Activated CD4-positive, alpha-beta memory T cell treated with anti-CD3 and anti-CD28 coated beads for 36 hours (primary cell): ENCODE results near the gene LILRA6. TPM values are rescaled to one million over a fixed set of nuclear protein-coding genes. Genes with fewer than 3 reads are reported as not detected.
A peak's percentile ranks its signal among the peaks of the same experiment; 100 is the strongest.

Experiments
- CTCF ChIA-PET: fragments of 350-600 bp; sonication (Branson Sonifier 250); formaldehyde crosslinking; loops from one replicate; lab custom pipeline; 2021; ENCODE audit warnings: antibody characterized with exemption, inconsistent platforms; lab: Charles Lee
- POLR2A ChIA-PET: fragments of 350-600 bp; sonication (Branson Sonifier 250); formaldehyde crosslinking; loops from one replicate; lab custom pipeline; 2021; ENCODE audit warnings: antibody characterized with exemption; lab: Charles Lee
- DNase-seq: peaks from one replicate; pipeline ENCODE4 v3.0.0-alpha.2; 2020
- H3K27ac Mint-ChIP-seq: one replicate; pipeline ENCODE4 v1.8.0; 2021; ENCODE audit warnings: mixed read lengths
- H3K27me3 Mint-ChIP-seq: one replicate; pipeline ENCODE4 v1.8.0; 2021; ENCODE audit warnings: mixed read lengths
- H3K36me3 Mint-ChIP-seq: one replicate; pipeline ENCODE4 v1.8.0; 2021; ENCODE audit warnings: mixed read lengths
- H3K4me1 Mint-ChIP-seq: one replicate; pipeline ENCODE4 v1.8.0; 2021; ENCODE audit warnings: low read depth, mixed read lengths
- H3K4me3 Mint-ChIP-seq: one replicate; pipeline ENCODE4 v1.8.0; 2021; ENCODE audit warnings: mild to moderate bottlenecking, mixed read lengths
- H3K9me3 Mint-ChIP-seq: one replicate; pipeline ENCODE4 v1.8.0; 2021; ENCODE audit warnings: mixed read lengths
- intact Hi-C: fragments of 100-400 bp; cut with micrococcal nuclease; formaldehyde crosslinking; loops from one replicate; pipeline ENCODE4 v1.15.1; 2023
- total RNA-seq, 2 experiments: library from RNA; stranded (reverse); gene quantifications; one replicate each; pipeline ENCODE4 v1.2.3, GENCODE V29; 2021

LILRA6 gene
- total RNA-seq, 2 experiments from 2014 or later, result 0.26 TPM; not detected in 1

GRCh38 chr19:54257116-54257480 is 14.5 kb upstream of the LILRA6 start, which contains the start of gene LILRB5:
LILRB5 (minus strand) TSS chr19:54257273; CDS start chr19:54257193, 80 bp downstream.
- Mint-ChIP-seq H3K27me3 (peaks cover 18% of the 10 kb centered on the region), H3K36me3 (no peaks in the 10 kb centered on the region), H3K27ac (no peak within 1 kb of the TSS), H3K4me1 (no peaks in the 10 kb centered on the region), H3K4me3 (no peak within 1 kb of the TSS), H3K9me3 (no peaks in the 10 kb centered on the region)
- no peak for DNase-seq
- CTCF ChIA-PET, result interaction anchor here (2.7 kb wide), 1 partner anchor 8 kb away, joined by 19 read pairs; no protein-coding TSS in a partner anchor
- POLR2A ChIA-PET, result no interaction called here
- intact Hi-C loops, result no loop called here

DNA sequence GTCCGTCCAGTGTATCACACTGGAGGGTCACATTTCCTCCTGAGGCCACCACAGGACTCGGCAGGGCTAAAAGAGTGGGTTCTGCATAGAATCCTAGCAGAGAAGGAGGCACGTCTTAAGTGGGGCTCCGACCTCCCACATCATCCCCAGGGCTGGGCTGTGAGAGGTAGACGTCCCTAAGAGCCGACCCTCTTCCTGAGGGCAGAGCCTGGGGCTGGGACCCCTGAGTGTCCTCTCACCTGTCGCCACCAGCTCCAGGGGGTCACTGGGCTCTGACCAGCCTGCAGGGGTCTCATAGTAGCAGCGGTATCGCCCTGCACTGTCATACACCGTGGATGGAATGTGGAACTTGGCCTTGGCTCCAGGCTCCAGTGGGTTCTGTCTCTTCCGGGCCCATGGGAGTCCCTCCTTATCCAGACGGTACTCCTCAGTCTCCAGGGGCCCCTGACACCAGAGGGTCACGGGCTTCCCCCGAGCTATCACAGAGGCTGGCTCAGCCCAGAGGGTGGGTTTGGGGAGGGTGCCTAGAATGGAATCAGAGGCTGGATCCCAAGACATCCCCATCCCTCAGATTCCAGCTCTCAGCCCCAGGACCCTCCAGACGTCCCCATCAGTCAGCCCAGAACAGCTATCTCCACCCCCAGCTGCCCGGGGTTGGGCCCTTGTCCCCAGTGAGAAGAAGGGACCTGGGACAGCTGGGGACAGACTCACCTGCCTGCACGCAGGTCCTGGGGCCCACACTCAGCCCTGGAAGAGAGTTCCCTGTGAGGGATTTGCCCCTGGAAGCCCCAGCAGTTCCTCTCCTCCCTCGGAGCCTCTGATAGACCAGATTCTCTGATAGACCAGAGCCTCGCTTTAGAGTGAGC is 13.9 kb upstream of the LILRA6 start:
- H3K36me3 Mint-ChIP-seq, result no peaks in the 10 kb centered on the region
- CTCF ChIA-PET, result interaction anchor here (2.7 kb wide), 1 partner anchor 9 kb away, joined by 19 read pairs; no protein-coding TSS in a partner anchor
- intact Hi-C loops, result no loop called here

GRCh38 chr19:54255105-54255775 is 12.7 kb upstream of the LILRA6 start:
- no peaks in the 10 kb centered on the region for H3K9me3 Mint-ChIP-seq
- CTCF ChIA-PET, result interaction anchor here (2.7 kb wide), 1 partner anchor 10 kb away, joined by 19 read pairs; no protein-coding TSS in a partner anchor

More for the DNA sequence above, 13.9 kb upstream of the LILRA6 start:
- Mint-ChIP-seq H3K27me3 (peaks cover 18% of the 10 kb centered on the region), H3K27ac (no peak overlapping the region), H3K4me3 (no peak overlapping the region), H3K4me1 (no peaks in the 10 kb centered on the region), H3K9me3 (no peaks in the 10 kb centered on the region)
- POLR2A ChIA-PET, result no interaction called here
- no peak for DNase-seq

GRCh38 chr19:54254195-54254906 is 11.8 kb upstream of the LILRA6 start:
- intact Hi-C loops, result no loop called here
- Mint-ChIP-seq H3K4me3 (no peak overlapping the region), H3K27ac (no peak overlapping the region), H3K36me3 (no peaks in the 10 kb centered on the region), H3K27me3 (peaks cover 18% of the 10 kb centered on the region), H3K4me1 (peaks cover 5% of the 10 kb centered on the region), H3K9me3 (no peaks in the 10 kb centered on the region)
- DNase-seq, result no peak
- CTCF ChIA-PET, result no interaction called here
- POLR2A ChIA-PET, result no interaction called here

More at GRCh38 chr19:54255105-54255775, 12.7 kb upstream of the LILRA6 start:
- intact Hi-C loops, result no loop called here
- no peak for DNase-seq
- POLR2A ChIA-PET, result no interaction called here
- no peaks in the 10 kb centered on the region for H3K36me3 Mint-ChIP-seq
- H3K27ac Mint-ChIP-seq, result no peak overlapping the region
- H3K27me3 Mint-ChIP-seq, result peaks cover 18% of the 10 kb centered on the region
- H3K4me1 Mint-ChIP-seq, result peaks cover 3% of the 10 kb centered on the region
- no peak overlapping the region for H3K4me3 Mint-ChIP-seq

- H3K4me1 Mint-ChIP-seq, result peaks cover 5% of the 10 kb centered on the region
- H3K4me3 Mint-ChIP-seq, result no peak overlapping the region
- intact Hi-C loops, result no loop called here
- DNase-seq, result no peak
- peaks cover 18% of the 10 kb centered on the region for H3K27me3 Mint-ChIP-seq
- H3K9me3 Mint-ChIP-seq, result no peaks in the 10 kb centered on the region
- ChIA-PET POLR2A (no interaction called here), CTCF (interaction anchor here (1.0 kb wide), 1 partner anchor 13 kb away, joined by 3 read pairs; no protein-coding TSS in a partner anchor)
- no peak overlapping the region for H3K27ac Mint-ChIP-seq
- no peaks in the 10 kb centered on the region for H3K36me3 Mint-ChIP-seq
These were observed 11.0 kb upstream of the LILRA6 start for GRCh38 chr19:54253331-54254194.

DNA sequence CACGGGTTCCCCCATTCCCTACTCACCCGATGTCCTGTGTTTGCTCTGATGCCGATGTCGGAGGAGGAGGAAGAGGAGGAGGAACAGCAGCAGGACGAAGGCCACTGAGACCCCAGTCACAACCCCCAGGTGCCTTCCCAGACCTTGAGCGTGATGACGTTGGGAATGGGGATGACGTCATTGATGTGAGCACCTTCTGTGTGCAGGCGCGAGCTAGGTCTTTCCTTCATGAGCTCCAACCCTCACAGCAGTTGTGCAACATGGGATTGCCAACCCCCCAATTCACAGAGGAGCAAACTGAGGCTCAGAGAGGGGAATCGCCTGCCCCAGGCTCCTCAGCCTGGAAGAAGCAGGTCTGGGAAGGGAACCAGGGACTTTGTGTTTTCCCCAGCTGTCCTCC is 10.3 kb upstream of the LILRA6 start:
- Mint-ChIP-seq H3K27ac (no peak overlapping the region), H3K27me3 (peaks cover 16% of the 10 kb centered on the region), H3K36me3 (no peaks in the 10 kb centered on the region), H3K9me3 (no peaks in the 10 kb centered on the region), H3K4me1 (peaks cover 12% of the 10 kb centered on the region), H3K4me3 (no peak overlapping the region)
- CTCF ChIA-PET, result interaction anchor here (1.0 kb wide), 1 partner anchor 13 kb away, joined by 3 read pairs; no protein-coding TSS in a partner anchor
- POLR2A ChIA-PET, result no interaction called here
- intact Hi-C loops, result no loop called here
- DNase-seq, result no peak

DNA sequence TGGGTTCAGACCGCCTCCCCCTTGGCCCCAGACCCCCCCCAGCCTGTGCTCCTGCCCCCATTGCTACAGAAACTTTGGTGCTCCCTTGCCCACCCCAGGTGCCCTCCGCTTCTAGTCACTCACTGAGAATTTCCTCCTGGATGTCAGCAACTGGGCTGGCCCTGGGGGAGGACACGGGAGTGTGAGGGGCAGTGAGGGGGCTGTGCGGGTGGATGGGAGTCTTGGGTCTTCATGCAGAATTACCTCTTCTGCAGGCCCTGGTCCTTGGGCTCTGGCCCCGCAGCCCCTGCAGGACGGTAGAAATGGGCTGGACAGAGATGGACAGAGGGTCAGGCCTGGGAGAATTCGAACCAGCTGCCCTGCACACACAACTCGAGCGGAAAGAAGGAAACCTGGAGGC is 9.7 kb upstream of the LILRA6 start:
- Mint-ChIP-seq H3K27me3 (peaks cover 11% of the 10 kb centered on the region), H3K9me3 (no peaks in the 10 kb centered on the region), H3K4me1 (peaks cover 16% of the 10 kb centered on the region), H3K4me3 (no peak overlapping the region), H3K27ac (no peak overlapping the region), H3K36me3 (no peaks in the 10 kb centered on the region)
- CTCF ChIA-PET, result interaction anchor here (1.0 kb wide), 1 partner anchor 14 kb away, joined by 3 read pairs; no protein-coding TSS in a partner anchor
- no peak for DNase-seq
- POLR2A ChIA-PET, result no interaction called here
- intact Hi-C loops, result no loop called here

GRCh38 chr19:54248016-54248601 is 5.5 kb upstream of the LILRA6 start:
- H3K27me3 Mint-ChIP-seq, result peaks cover 10% of the 10 kb centered on the region
- H3K27ac Mint-ChIP-seq, result no peak overlapping the region
- no peaks in the 10 kb centered on the region for H3K36me3 Mint-ChIP-seq
- DNase-seq, result peak; percentile 78
- intact Hi-C loops, result loop anchor here (5.0 to 10.0 kb wide), 2 partner anchors 41 to 137 kb away; no protein-coding TSS in a partner anchor
- H3K4me3 Mint-ChIP-seq, result no peak overlapping the region
- peaks cover 20% of the 10 kb centered on the region for H3K4me1 Mint-ChIP-seq
- H3K9me3 Mint-ChIP-seq, result no peaks in the 10 kb centered on the region
- CTCF ChIA-PET, result interaction anchor here (1.0 kb wide), 1 partner anchor 18 kb away, joined by 5 read pairs; no protein-coding TSS in a partner anchor
- POLR2A ChIA-PET, result interaction anchor here (0.8 kb wide), 1 partner anchor 47 kb away, joined by 3 read pairs; the partner anchor contains the start of gene RPS9

DNA sequence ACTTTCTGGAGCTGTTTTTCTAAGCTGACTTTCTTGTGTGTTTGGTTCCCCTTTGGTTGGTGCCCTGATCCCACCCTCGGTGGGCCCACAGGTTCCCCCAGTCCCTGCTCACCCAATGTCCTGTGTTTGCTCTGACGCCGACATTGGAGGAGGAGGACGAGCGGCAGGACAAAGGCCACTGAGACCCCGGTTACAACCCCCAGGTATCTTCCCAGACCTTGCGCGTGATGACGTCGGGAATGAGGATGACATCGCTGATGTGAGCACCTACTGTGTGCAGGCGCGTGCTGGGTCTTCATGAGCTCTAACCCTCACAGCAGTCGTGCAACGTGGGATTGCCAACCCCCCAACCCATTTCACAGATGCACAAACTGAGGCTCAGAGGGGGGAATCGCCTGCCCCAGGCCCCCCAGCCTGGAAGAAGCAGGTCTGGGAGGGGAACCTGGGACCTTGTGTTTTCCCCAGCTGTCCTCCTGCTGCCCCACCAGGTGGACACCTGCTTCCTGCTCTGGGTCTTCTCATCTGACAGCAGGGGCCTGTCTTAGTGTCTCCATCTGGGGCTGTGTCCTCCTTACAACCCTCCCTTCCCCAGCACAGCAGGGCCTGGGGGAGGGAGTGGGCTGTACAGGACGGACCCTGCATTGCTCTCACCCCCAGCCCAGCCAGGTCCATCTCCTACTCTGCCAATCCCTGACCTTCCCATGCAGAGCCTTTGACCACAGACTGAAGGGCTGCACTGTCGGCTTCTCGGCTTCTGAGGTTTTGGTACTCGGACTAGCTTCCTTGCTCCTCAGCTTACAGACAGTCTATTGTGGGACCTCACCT is 4.7 kb upstream of the LILRA6 start:
- Mint-ChIP-seq H3K9me3 (no peaks in the 10 kb centered on the region), H3K36me3 (no peaks in the 10 kb centered on the region), H3K4me1 (peaks cover 20% of the 10 kb centered on the region), H3K27me3 (peaks cover 5% of the 10 kb centered on the region), H3K27ac (no peak overlapping the region), H3K4me3 (no peak overlapping the region)
- CTCF ChIA-PET, result interaction anchor here (0.6 to 1.0 kb wide), 2 partner anchors 19 to 198 kb away, joined by 3 to 5 read pairs; no protein-coding TSS in a partner anchor
- DNase-seq, result no peak
- intact Hi-C loops, result loop anchor here (5.0 to 10.0 kb wide), 2 partner anchors 40 to 137 kb away; no protein-coding TSS in a partner anchor
- POLR2A ChIA-PET, result no interaction called here

DNA sequence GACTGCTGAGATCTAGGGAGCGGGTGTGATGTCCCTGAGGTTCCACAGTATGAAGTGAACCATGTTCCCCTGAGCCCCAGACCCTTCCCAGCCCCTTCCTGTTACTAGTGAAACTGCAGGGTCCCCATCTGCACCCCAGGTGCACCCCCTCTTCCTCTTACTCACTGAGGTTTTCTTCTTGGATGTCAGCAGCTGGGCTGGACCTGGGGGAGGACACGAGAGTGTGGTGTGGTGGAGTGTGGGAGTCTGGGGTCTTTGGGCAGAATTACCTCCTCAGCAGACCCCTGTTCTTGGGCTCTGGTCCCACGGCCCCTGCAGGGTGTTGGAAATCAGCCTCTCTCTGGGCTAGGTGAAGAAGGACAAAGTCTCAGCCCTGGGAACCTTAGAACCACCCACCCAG is 3.3 kb upstream of the LILRA6 start:
- ChIA-PET POLR2A (no interaction called here), CTCF (no interaction called here)
- H3K27ac Mint-ChIP-seq, result no peak overlapping the region
- H3K4me3 Mint-ChIP-seq, result no peak overlapping the region
- no peaks in the 10 kb centered on the region for H3K36me3 Mint-ChIP-seq
- H3K9me3 Mint-ChIP-seq, result no peaks in the 10 kb centered on the region
- no peak for DNase-seq
- peaks cover 20% of the 10 kb centered on the region for H3K4me1 Mint-ChIP-seq
- intact Hi-C loops, result loop anchor here (5.0 to 10.0 kb wide), 2 partner anchors 39 to 139 kb away; no protein-coding TSS in a partner anchor
- H3K27me3 Mint-ChIP-seq, result peaks cover 5% of the 10 kb centered on the region
